ENCODE measurements around the gene ANKRD34C. TPM values are rescaled to one million over a fixed set of nuclear protein-coding genes. Genes with fewer than 3 reads are reported as not detected.
"Not testable (repeated sequence)": the region's sequence is repeated elsewhere in the genome, so short reads cannot be mapped to it uniquely, and the experiment has no call there.

ANKRD34C gene
- total RNA-seq, 4 donors from 2014 or later: not detected

DNA sequence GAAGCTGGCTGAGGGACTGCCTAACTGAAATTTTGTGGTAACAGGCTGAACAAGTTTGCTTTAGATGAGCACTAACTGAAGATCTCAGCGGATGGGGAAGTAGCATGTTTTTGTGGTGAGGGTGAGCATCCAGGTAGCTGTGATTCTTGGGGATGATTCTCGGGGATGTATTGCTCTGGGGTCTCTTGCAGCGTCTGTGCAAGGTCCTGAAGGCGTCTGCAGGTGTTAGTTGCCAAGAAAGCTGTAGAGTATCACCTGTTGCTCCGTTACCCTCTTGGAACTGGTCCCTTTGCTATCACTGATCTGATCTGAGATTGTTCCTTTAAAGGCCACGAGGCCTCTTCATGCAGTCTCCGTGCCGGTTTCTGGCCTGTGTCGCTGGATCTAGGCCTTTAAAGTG is 34.3 kb downstream of the ANKRD34C start:
- H3K4me3 ChIP-seq: no peak overlapping the region
- no peaks in the 10 kb centered on the region for H3K36me3 ChIP-seq
- TF ChIP-seq POLR2A (IDR thresholded peaks at IDR 0.05): no peak
- TF ChIP-seq, protein P1, sequence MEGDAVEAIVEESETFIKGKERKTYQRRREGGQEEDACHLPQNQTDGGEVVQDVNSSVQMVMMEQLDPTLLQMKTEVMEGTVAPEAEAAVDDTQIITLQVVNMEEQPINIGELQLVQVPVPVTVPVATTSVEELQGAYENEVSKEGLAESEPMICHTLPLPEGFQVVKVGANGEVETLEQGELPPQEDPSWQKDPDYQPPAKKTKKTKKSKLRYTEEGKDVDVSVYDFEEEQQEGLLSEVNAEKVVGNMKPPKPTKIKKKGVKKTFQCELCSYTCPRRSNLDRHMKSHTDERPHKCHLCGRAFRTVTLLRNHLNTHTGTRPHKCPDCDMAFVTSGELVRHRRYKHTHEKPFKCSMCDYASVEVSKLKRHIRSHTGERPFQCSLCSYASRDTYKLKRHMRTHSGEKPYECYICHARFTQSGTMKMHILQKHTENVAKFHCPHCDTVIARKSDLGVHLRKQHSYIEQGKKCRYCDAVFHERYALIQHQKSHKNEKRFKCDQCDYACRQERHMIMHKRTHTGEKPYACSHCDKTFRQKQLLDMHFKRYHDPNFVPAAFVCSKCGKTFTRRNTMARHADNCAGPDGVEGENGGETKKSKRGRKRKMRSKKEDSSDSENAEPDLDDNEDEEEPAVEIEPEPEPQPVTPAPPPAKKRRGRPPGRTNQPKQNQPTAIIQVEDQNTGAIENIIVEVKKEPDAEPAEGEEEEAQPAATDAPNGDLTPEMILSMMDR (IDR thresholded peaks at IDR 0.05): no peak
- DNase-seq: no peak
- no peaks in the 10 kb centered on the region for H3K9me3 ChIP-seq
- H3K4me1 ChIP-seq: peaks cover 0 to 1% of the 10 kb centered on the region in 2 donors
- H3K27me3 ChIP-seq: no peaks in the 10 kb centered on the region
- intact Hi-C loops (cut with DNase I; ENCODE audit: low total_unique reads): no loop called here
- H3K27ac ChIP-seq: no peak overlapping the region

DNA sequence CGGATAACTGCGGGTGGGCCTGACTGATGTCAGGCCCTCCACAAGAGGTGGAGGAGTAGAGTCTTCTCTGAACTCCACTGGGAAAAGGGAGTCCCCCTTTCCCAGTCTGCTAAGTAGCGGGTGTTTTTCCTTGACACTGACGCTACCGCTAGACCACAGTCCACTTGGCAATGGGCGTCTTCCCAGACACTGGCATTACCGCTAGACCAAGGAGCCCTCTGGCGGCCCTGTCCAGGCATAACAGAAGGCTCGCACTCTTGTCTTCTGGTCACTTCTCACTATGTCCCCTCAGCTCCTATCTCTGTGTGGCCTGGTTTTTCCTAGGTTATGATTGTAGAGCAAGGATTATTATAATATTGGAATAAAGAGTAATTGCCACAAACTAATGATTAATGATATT is 37.5 kb downstream of the ANKRD34C start:
- intact Hi-C loops (cut with DNase I; ENCODE audit: low total_unique reads); DNase-seq; H3K4me3 ChIP-seq; H3K27ac ChIP-seq; H3K9me3 ChIP-seq; H3K4me1 ChIP-seq; H3K27me3 ChIP-seq; H3K36me3 ChIP-seq: not testable (repeated sequence)

DNA sequence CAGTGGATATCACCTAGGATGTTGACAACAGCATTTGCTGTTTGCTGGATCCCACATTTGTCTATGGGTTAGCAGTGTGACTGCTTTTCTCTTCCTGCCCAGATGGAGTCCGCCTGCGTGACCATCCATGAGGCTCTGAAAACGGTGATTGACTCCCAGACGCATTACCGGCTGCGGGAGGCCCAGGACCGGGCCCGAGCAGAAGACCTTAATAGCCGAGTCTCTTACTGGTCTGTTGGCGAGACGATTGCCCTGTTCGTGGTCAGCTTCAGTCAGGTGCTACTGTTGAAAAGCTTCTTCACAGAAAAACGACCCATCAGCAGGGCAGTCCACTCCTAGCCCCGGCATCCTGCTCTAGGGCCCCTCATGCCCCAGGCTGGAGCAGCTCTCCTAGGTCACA is 39.4 kb downstream of the ANKRD34C start:
- TF ChIP-seq POLR2A (IDR thresholded peaks at IDR 0.05): no peak
- TF ChIP-seq, protein P1 (IDR thresholded peaks at IDR 0.05): no peak

DNA sequence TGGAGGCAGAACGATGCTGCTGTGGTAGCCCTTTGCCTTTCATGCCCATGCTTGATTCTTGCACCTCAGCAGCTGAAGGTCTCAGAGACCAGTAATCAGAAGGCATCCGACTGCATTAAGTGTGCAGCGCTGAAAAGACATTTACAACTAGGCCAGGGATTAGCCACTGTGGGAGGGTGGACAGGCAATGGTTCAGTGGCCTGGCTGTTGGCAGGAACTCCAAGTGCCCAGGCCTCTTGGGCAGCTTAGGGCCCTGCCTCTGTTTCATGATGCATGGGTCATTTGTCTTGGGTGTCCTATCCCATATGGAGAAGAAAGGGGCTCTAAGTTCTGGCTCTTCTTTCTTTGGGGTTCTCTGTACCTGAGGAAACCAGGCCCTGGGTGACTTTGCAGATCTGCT is 39.8 kb downstream of the ANKRD34C start:
- H3K27ac ChIP-seq: no peak overlapping the region
- TF ChIP-seq POLR2A (IDR thresholded peaks at IDR 0.05): no peak
- TF ChIP-seq, protein P1 (IDR thresholded peaks at IDR 0.05): no peak
- no peak for DNase-seq
- no peak overlapping the region for H3K4me3 ChIP-seq
- H3K4me1 ChIP-seq: no peaks in the 10 kb centered on the region
- intact Hi-C loops (cut with DNase I; ENCODE audit: low total_unique reads): no loop called here
- H3K36me3 ChIP-seq: no peaks in the 10 kb centered on the region
- H3K9me3 ChIP-seq: no peaks in the 10 kb centered on the region
- H3K27me3 ChIP-seq: no peaks in the 10 kb centered on the region

More for the DNA sequence above, 39.4 kb downstream of the ANKRD34C start:
- H3K27me3 ChIP-seq: no peaks in the 10 kb centered on the region
- H3K9me3 ChIP-seq: no peaks in the 10 kb centered on the region
- no peak overlapping the region for H3K4me3 ChIP-seq
- no peaks in the 10 kb centered on the region for H3K4me1 ChIP-seq
- H3K36me3 ChIP-seq: no peaks in the 10 kb centered on the region
- no peak for DNase-seq
- H3K27ac ChIP-seq: no peak overlapping the region
- intact Hi-C loops (cut with DNase I; ENCODE audit: low total_unique reads): no loop called here

DNA sequence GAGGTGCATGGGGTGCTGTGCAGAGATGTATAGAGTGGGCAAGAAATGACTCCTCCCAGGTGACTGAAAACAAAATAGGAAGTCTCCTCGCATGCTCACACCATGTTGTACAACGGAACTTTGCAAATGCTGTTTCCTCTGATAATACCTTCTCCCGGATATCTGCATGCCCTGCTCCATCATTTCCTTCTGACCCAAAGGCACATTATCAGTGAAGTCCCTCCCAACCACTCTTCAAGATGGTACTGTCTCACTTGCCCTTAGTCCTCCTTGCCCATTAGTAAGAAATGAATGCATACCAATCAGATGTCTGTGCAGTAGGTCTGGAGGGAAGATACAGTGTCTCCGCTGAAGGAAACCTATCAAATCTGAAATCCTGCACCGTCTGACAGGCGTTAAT is 40.4 kb downstream of the ANKRD34C start:
- no peaks in the 10 kb centered on the region for H3K9me3 ChIP-seq
- DNase-seq: no peak
- intact Hi-C loops (cut with DNase I; ENCODE audit: low total_unique reads): no loop called here
- no peaks in the 10 kb centered on the region for H3K36me3 ChIP-seq
- TF ChIP-seq POLR2A (IDR thresholded peaks at IDR 0.05): no peak
- TF ChIP-seq, protein P1 (IDR thresholded peaks at IDR 0.05): no peak
- H3K27me3 ChIP-seq: no peaks in the 10 kb centered on the region
- H3K4me1 ChIP-seq: no peaks in the 10 kb centered on the region
- no peak overlapping the region for H3K27ac ChIP-seq
- no peak overlapping the region for H3K4me3 ChIP-seq

DNA sequence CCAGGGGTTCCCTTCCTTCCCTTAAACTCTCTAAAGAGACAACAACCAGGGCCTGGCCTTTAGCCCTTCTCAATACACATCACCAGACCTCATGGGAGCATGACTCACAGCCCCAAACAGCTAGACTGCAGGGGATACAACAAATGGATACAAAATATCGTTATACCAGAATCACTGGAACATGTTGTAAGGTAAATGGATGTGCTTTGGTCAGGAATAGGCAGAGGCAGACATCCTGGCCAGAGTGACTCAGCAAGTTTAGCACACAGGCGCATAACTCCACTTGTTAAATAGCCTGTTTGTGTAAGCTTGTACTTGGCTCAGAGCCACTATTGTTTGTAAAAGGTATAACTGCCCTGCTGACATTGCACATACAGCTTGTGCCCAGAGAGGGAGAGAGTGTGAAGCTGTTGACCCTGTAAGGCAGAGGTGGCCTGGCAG is 46.7 kb downstream of the ANKRD34C start:
- H3K27me3 ChIP-seq: no peaks in the 10 kb centered on the region
- TF ChIP-seq, protein P1 (IDR thresholded peaks at IDR 0.05): no peak
- no peak for TF ChIP-seq POLR2A (IDR thresholded peaks at IDR 0.05)
- no peaks in the 10 kb centered on the region for H3K9me3 ChIP-seq
- H3K27ac ChIP-seq: no peak overlapping the region
- no peak for DNase-seq
- no peaks in the 10 kb centered on the region for H3K36me3 ChIP-seq
- intact Hi-C loops (cut with DNase I; ENCODE audit: low total_unique reads): no loop called here
- no peak overlapping the region for H3K4me3 ChIP-seq
- H3K4me1 ChIP-seq: no peaks in the 10 kb centered on the region

Data from uterus (tissue), 4 donors.